HG02981 (cell line): ENCODE data around the gene CAB39.
"Not testable (repeated sequence)": the region's sequence is repeated elsewhere in the genome, so short reads cannot be mapped to it uniquely, and the experiment has no call there.

Experiments used
- ATAC-seq: cut with Tn5 transposase; IDR thresholded peaks from one replicate; pipeline ENCODE4 v1.9.1; 2021; ENCODE audit warnings: mild to moderate bottlenecking, moderate library complexity; ENCODE audit not compliant: unreplicated experiment

The CAB39 gene

DNA sequence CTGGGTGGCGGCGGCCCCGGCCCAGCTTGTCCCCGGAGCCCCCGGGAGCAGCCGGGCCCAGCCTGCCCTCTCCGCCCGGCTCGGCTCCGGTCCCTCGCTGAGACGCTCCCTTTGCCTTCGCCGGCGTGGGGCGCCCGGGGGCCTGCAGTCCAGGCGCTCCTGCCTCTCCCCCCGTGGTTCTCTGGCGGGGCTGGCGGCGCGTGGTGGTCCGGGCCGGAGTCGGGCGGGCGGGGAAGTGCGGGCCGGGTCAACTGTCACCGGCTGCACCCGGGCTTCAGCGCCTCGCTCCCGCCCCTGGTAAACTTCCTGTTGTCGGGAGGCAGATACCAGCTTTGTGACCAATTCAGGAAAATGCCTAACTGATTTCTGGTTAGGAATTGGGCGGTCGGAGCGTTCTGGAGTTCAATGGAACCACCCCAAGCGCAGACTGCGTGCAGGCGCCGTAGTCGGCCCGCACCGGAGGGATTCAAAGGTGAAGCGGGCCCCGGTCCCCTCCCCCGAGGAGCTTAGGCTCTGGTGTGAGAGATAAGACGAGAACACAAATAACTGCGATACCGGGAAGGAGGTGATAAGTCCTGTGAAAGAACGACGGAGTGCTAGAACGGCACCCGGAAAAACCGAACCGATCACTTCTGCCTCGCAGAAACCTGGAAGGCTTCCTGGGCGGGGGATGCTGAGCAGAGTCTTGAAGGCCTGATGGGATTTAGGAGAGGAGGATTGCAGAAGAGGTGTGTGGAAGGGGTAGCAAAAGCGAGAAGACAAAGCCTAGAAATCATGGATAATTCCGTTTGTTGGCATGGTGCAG is 891 bp downstream of the CAB39 start:
- ATAC-seq: peak; percentile 14

- no peak for ATAC-seq
Measured at GRCh38 chr2:230714136-230714480, 1.5 kb downstream of the CAB39 start.

DNA sequence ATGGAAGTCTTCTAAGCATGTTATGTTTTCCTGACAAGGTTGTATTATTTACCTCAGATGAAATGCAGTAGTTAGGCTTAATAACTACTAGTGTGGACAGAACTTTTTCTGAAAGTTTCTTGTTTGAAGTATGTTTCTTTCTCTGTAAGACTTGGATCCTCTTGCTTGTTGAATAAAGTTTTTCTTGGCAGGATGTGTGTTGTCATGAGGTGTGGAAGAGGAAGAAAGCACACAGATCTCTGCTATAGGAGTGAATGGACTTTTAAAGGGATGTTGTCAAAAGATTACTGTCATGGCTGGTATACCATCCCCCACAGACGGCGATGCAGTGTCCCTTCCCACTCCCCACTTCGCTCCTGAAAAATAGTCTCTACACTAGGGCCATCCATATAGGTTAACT is 2.6 kb downstream of the CAB39 start:
- no peak for ATAC-seq

GRCh38 chr2:230716588-230716987 is 3.9 kb downstream of the CAB39 start:
- ATAC-seq: no peak

- ATAC-seq: no peak
Measured at GRCh38 chr2:230717600-230717999, 5.0 kb downstream of the CAB39 start.

GRCh38 chr2:230719340-230719739 is 6.7 kb downstream of the CAB39 start:
- ATAC-seq: no peak

GRCh38 chr2:230721712-230722111 is 9.1 kb downstream of the CAB39 start:
- no peak for ATAC-seq

DNA sequence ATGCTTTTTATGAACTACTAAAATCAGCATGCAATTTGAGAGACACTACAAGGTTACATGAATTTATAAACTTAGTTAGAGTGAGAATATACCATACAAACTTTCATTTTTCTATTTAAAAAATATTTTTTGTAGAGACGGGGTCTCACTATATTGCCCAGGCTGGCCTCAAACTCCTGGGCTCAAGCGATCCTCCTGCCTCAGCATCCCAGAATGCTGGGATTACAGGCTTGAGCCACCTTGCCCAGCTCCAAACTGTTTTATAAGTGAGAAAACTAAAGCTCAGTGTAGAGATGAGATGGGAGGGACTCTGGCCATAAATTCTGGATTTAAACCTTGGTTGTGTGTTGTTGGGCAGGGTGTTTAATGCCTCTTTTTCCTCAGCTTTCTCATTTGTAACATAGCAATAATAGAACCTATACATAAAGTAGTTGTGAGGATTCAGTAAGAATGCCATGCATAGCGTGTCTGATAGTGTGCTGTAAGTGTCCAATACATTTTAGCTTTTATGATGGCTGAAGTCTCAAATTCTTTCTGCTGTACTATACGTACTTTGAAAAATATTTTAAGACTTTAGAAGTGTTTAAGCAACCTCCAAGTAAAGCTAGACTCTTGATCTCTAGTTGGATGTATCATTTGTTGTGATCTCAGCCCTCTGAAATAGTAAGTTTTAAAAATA is 9.7 kb downstream of the CAB39 start:
- no peak for ATAC-seq

GRCh38 chr2:230723363-230723762 is 10.7 kb downstream of the CAB39 start:
- ATAC-seq: no peak

GRCh38 chr2:230724957-230725356 is 12.3 kb downstream of the CAB39 start:
- not testable (repeated sequence) for ATAC-seq

DNA sequence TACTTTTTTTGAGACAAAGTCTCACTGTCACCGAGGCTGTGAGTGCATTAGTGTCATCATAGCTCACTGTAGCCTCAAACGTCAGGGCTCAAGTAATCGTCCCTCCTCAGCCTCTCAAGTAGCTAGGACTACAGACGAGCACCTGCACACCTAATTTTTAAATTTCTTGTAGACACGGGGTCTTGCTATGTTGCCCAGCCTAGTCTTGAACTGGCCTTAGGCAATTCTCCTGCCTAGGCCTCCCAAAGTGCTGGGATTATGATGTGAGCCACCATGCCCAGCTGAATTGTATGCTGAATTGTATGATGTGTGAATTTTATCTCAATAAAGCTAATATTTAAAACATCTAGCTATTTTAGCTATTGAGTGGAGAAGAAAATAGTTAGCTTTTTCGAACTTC is 18.9 kb downstream of the CAB39 start:
- ATAC-seq: no peak

DNA sequence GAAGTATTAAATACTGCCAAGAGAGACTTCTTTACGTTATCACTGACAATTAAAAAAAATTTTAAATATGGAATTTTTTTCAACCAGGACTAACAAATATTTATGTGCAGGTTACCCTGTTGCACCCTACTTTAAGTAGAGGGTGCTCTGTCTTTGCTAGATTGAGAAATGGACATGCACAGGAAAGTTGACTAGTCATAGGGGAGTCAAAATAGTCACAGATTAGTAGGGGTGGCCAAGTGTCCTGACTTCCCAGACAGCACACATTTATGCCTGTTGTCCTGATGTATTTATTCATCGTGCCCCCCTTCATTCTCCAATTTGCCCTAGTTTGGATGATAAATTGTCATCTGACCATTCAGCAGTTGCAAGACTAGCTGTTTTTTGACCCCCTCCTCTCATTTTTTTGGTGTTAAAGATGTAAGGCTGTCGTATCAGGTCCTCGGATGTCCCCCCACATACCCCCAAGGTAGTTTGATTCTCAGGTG is 20.3 kb downstream of the CAB39 start:
- no peak for ATAC-seq

GRCh38 chr2:230734247-230735175 is 21.9 kb downstream of the CAB39 start:
- no peak for ATAC-seq

DNA sequence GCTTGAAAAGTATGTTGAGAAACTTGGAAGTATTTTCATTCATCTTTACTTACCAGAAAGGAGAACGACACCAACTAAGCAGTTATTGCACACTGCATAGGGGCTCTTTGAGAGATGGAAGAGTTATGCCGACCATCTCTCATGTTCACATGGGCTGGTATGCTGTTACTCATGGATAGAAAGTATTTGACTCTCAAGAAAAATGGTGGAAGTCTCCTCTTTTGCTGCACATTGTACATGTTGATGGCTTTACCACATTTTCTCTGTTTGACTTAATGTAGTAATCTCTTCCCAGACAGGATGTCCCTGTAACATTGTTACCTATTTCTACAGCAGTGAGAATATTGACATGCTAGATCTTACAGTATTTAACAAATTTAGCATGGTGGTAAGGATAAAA is 23.2 kb downstream of the CAB39 start:
- ATAC-seq: peak; percentile 52

DNA sequence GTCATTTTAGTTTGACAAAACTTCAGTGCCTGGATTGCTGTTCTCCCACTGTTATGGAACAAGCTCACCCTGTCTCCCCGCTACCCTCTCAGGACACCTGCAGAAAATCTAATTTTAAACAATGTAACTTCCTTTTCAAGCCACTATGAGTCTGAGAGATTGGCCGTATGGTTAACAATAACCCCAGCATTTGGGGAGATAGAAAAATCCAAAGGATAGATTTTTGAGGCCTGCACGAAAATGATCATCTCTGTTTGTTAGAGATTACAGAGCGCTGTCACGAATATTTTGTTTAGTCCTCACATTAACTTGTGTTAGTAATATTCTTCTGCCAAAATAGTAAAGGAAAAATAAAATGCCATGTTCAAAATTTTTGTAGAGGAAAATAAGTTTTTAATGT is 24.7 kb downstream of the CAB39 start:
- no peak for ATAC-seq

- no peak for ATAC-seq
Measured at GRCh38 chr2:230737791-230738226, 25.2 kb downstream of the CAB39 start.

- no peak for ATAC-seq
Measured at GRCh38 chr2:230738391-230738811, 25.8 kb downstream of the CAB39 start.

GRCh38 chr2:230738924-230739323 is 26.3 kb downstream of the CAB39 start:
- ATAC-seq: no peak

GRCh38 chr2:230739961-230740360 is 27.3 kb downstream of the CAB39 start:
- no peak for ATAC-seq

- ATAC-seq: no peak
Measured at GRCh38 chr2:230742781-230743180, 30.1 kb downstream of the CAB39 start.

DNA sequence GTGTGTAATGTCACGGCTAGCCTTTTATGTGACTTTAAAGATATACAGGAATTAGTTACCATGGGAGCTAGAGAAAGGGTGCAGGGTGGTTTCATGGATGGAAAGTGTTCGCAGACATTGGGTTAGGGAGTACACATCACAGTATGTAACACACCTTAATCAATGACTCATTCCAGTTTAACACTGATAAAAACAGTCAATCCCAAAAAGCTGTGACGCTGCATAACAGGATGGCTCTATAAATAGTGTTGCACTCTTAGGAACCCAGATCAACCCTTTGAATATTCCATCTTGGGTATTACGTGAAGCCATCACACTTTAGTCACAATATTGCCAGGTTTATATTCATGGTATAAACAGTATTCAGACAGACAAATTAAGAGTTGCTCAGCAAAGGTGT is 33.6 kb downstream of the CAB39 start:
- ATAC-seq: no peak
